Ishikawa (cell line): ENCODE results near the gene RAB12.

ENCODE experiments used
- EGR1 ChIP-seq: IDR thresholded peaks from 2 replicates; pipeline ENCODE4 v1.6.1; 2012
- EP300 ChIP-seq: IDR thresholded peaks from 2 replicates; pipeline ENCODE4 v1.6.1; 2012; ENCODE audit warnings: borderline replicate concordance
- RAD21 ChIP-seq: IDR thresholded peaks from 2 replicates; pipeline ENCODE4 v1.6.1; 2012; ENCODE audit warnings: low read depth
- YY1 ChIP-seq: IDR thresholded peaks from 2 replicates; pipeline ENCODE4 v1.6.1; 2012; ENCODE audit warnings: low read depth

DNA sequence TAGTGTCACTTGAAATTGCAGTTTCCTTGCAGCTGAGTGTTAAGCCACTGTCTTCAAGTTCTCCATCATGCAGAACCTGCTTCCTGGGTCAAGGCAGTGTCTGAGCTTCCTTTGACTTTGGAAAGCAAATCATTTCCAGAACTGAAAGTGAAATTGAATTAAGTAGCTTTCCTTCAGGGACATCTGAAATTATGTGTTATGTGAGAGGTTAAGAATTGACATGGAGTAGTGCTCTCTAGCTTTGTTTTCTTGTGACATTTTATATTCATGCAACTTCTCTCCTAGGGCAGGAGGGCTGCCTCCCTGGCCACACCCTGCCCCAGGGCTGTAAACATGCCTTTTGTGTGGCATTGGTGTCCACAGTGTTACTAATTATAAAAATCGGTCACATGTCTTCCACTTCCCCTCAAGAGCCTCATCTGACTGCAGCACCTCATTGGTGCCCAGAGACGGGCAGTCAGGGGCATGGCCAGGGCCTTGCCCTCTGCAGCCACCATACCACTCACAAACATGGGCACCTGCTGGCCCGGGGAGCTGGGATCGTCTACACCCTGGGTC is 14.4 kb downstream of the RAB12 start:
- TF ChIP-seq EP300 (no peak), EGR1 (no peak), RAD21 (no peak), YY1 (no peak)
